CD14-positive monocyte (primary cell): ENCODE results near the gene ABCC3. TPM values are rescaled to one million over a fixed set of nuclear protein-coding genes. Genes with fewer than 3 reads are reported as not detected.
A peak's percentile ranks its signal among the peaks of the same experiment; 100 is the strongest.

Experiments
- DNase-seq, 3 donors: peaks; one replicate each; pipeline ENCODE4 v3.0.0-alpha.2; 2011 to 2022
- H2AFZ ChIP-seq: 2 replicates; pipeline ENCODE4 v1.6.0; 2012; ENCODE audit warnings: mild to moderate bottlenecking, low read depth, low read length, inconsistent platforms; ENCODE audit not compliant: insufficient read depth, poor library complexity, severe bottlenecking
- H3K27ac ChIP-seq, 2 donors: 1 replicate in 1 of 2; 2 replicates in 1 of 2; pipeline ENCODE4 v1.5.1; 2012 to 2013; ENCODE audit warnings: low read length in 2 of 2, control low read depth in 1 of 2, inconsistent platforms in 1 of 2, low read depth in 1 of 2, mild to moderate bottlenecking in 1 of 2
- H3K27me3 ChIP-seq, 2 donors: one replicate each; pipeline versions ENCODE4 v1.6.0 to v1.6.1; 2011 to 2013; ENCODE audit warnings: low read length in 2 of 2; ENCODE audit not compliant: control insufficient read depth in 2 of 2, insufficient read depth in 2 of 2
- H3K36me3 ChIP-seq, 2 donors: replicated peaks in 1 of 2; 1 replicate in 1 of 2; 2 replicates in 1 of 2; pipeline versions ENCODE4 v1.5.1 to v1.6.1; 2012 to 2013; ENCODE audit warnings: low read length in 2 of 2, control low read depth in 1 of 2, inconsistent platforms in 1 of 2, mild to moderate bottlenecking in 1 of 2; ENCODE audit not compliant: insufficient read depth in 2 of 2, control insufficient read depth in 1 of 2
- H3K4me1 ChIP-seq, 2 donors: 1 replicate in 1 of 2; 2 replicates in 1 of 2; pipeline versions ENCODE4 v1.5.1 to v1.6.1; 2012 to 2013; ENCODE audit warnings: low read length in 2 of 2, control low read depth in 1 of 2, inconsistent platforms in 1 of 2, mild to moderate bottlenecking in 1 of 2, moderate library complexity in 1 of 2; ENCODE audit not compliant: insufficient read depth in 2 of 2, control insufficient read depth in 1 of 2
- H3K4me2 ChIP-seq: replicated peaks from 2 replicates; pipeline ENCODE3; 2012; ENCODE audit warnings: low read length, moderate library complexity, mild to moderate bottlenecking; ENCODE audit not compliant: poor library complexity, severe bottlenecking; ENCODE audit errors: extremely low read depth
- H3K4me3 ChIP-seq, 3 experiments: fragments of 200-600 bp in 1 of 3; sonication (generic) in 1 of 3; replicated peaks in 1 of 3; 1 replicate in 2 of 3; 2 replicates in 1 of 3; pipeline ENCODE4 v1.5.1; 2011 to 2013; ENCODE audit warnings: low read length in 3 of 3, mild to moderate bottlenecking in 3 of 3, control low read depth in 2 of 3, low read depth in 2 of 3, inconsistent platforms in 1 of 3, moderate library complexity in 1 of 3
- H3K79me2 ChIP-seq: 2 replicates; pipeline ENCODE4 v1.6.0; 2012; ENCODE audit warnings: mild to moderate bottlenecking, control low read depth, inconsistent platforms, low read length, moderate library complexity; ENCODE audit not compliant: insufficient read depth
- H3K9ac ChIP-seq: 2 replicates; pipeline ENCODE4 v1.6.0; 2017; ENCODE audit warnings: low read length, mild to moderate bottlenecking; ENCODE audit not compliant: insufficient read depth, poor library complexity, severe bottlenecking
- H3K9me3 ChIP-seq, 2 donors: replicated peaks in 1 of 2; 1 replicate in 1 of 2; 2 replicates in 1 of 2; pipeline versions ENCODE4 v1.5.1 to v1.6.1; 2012 to 2013; ENCODE audit warnings: low read length in 2 of 2, control low read depth in 1 of 2; ENCODE audit not compliant: control insufficient read depth in 1 of 2, insufficient read depth in 1 of 2
- H4K20me1 ChIP-seq: 2 replicates; pipeline ENCODE4 v1.6.0; 2012; ENCODE audit warnings: mild to moderate bottlenecking, low read length, control low read depth, moderate library complexity; ENCODE audit not compliant: insufficient read depth
- H3K27ac Mint-ChIP-seq, 7 donors: one replicate each; pipeline ENCODE4 v1.8.0; 2020; ENCODE audit warnings: mild to moderate bottlenecking in 7 of 7, mixed read lengths in 7 of 7, moderate library complexity in 6 of 7, inconsistent platforms in 2 of 7
- H3K27me3 Mint-ChIP-seq, 3 donors: one replicate each; pipeline ENCODE4 v1.8.0; 2021 to 2022; ENCODE audit warnings: low read depth in 3 of 3, mild to moderate bottlenecking in 3 of 3, mixed read lengths in 3 of 3, moderate library complexity in 3 of 3, inconsistent platforms in 1 of 3
- H3K36me3 Mint-ChIP-seq, 2 donors: one replicate each; pipeline ENCODE4 v1.8.0; 2020; ENCODE audit warnings: mixed read lengths in 2 of 2, inconsistent platforms in 1 of 2, mild to moderate bottlenecking in 1 of 2
- H3K4me1 Mint-ChIP-seq: one replicate; pipeline ENCODE4 v1.8.0; 2020; ENCODE audit warnings: mild to moderate bottlenecking, mixed read lengths
- H3K4me3 Mint-ChIP-seq, 2 donors: one replicate each; pipeline ENCODE4 v1.8.0; 2020; ENCODE audit warnings: mild to moderate bottlenecking in 2 of 2, mixed read lengths in 2 of 2, moderate library complexity in 1 of 2
- H3K9me3 Mint-ChIP-seq, 7 donors: one replicate each; pipeline ENCODE4 v1.8.0; 2020 to 2022; ENCODE audit warnings: mixed read lengths in 7 of 7, mild to moderate bottlenecking in 6 of 7, moderate library complexity in 6 of 7, inconsistent platforms in 2 of 7
- WGBS: methylation state at CpG from one replicate; pipeline ENCODE4 v1.1.5; 2013; ENCODE audit warnings: missing lambda C conversion rate; ENCODE audit not compliant: insufficient coverage; 5-methylcytosine and 5-hydroxymethylcytosine counted together
- intact Hi-C, 2 donors: fragments of 100-400 bp; cut with micrococcal nuclease; formaldehyde crosslinking; loops; one replicate each; pipeline versions ENCODE4 v1.15.0 to v1.15.1; 2023
- polyA plus RNA-seq, 3 donors: library from polyadenylated mRNA; depleted of rRNA in 1 of 3; unstranded in 2 of 3; stranded (reverse) in 1 of 3; fragments of 300-500 nt in 2 of 3; fragments of >200 nt in 1 of 3; fragmentation: Illumina TruSeq in 2 of 3; gene quantifications; 1 replicate in 2 of 3; 2 replicates in 1 of 3; pipeline ENCODE4 v1.2.3, GENCODE V29; 2012 to 2021
- TF ChIP-seq, protein P1 (sequence below): fragments of 200-600 bp; IDR thresholded peaks from one replicate; pipeline ENCODE4 v1.8.0; 2022; ENCODE audit warnings: antibody characterized with exemption, mild to moderate bottlenecking

Gene ABCC3
- polyA plus RNA-seq, 3 donors = 2.7 to 74.5 (median 11.4) TPM

DNA sequence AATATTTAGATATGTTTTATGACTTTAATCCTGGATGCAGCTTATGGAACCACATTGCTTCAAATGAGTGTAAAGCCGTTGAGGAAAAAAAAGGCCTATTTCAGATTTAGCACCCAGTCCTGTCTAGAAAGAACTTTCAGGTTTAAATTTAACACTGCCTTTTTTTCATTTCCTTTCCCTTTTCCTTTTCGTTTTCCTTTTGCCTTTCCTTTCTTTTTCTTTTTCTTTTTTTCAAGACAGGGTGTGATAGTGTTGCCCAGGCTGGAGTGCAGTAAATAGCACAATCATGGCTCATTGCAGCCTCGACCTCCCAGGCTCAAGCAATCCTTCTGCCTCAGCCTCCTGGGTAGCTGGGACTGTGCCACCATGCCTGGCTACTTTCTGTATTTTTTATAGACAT is 100.6 kb downstream of the ABCC3 start:
- no peak overlapping the region for H2AFZ ChIP-seq
- H3K4me3 ChIP-seq = no peak overlapping the region
- H3K9me3 Mint-ChIP-seq = no peaks in the 10 kb centered on the region
- H3K36me3 Mint-ChIP-seq = peaks cover 23 to 45% of the 10 kb centered on the region in 2 donors
- no peak overlapping the region for H3K4me3 Mint-ChIP-seq
- no peak overlapping the region for H3K27ac ChIP-seq
- WGBS = no CpG with 5 or more reads among the region's 3 CpGs
- peak overlapping the region in 3 of 7 donors; percentile 44 to 71 (median 63) for H3K27ac Mint-ChIP-seq
- no peak overlapping the region for H3K9ac ChIP-seq
- H3K27me3 Mint-ChIP-seq = no peaks in the 10 kb centered on the region
- H3K36me3 ChIP-seq = peaks cover 31 to 36% of the 10 kb centered on the region in 2 donors
- no peaks in the 10 kb centered on the region for H3K9me3 ChIP-seq
- H3K4me2 ChIP-seq = no peak overlapping the region
- no peak for DNase-seq
- TF ChIP-seq, protein P1, sequence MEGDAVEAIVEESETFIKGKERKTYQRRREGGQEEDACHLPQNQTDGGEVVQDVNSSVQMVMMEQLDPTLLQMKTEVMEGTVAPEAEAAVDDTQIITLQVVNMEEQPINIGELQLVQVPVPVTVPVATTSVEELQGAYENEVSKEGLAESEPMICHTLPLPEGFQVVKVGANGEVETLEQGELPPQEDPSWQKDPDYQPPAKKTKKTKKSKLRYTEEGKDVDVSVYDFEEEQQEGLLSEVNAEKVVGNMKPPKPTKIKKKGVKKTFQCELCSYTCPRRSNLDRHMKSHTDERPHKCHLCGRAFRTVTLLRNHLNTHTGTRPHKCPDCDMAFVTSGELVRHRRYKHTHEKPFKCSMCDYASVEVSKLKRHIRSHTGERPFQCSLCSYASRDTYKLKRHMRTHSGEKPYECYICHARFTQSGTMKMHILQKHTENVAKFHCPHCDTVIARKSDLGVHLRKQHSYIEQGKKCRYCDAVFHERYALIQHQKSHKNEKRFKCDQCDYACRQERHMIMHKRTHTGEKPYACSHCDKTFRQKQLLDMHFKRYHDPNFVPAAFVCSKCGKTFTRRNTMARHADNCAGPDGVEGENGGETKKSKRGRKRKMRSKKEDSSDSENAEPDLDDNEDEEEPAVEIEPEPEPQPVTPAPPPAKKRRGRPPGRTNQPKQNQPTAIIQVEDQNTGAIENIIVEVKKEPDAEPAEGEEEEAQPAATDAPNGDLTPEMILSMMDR = no peak
- no peaks in the 10 kb centered on the region for H3K27me3 ChIP-seq
- H4K20me1 ChIP-seq = peaks cover 100% of the 10 kb centered on the region
- peaks cover 12% of the 10 kb centered on the region for H3K4me1 Mint-ChIP-seq
- intact Hi-C loops = no loop called here
- H3K79me2 ChIP-seq = peaks cover 100% of the 10 kb centered on the region
- H3K4me1 ChIP-seq = no peaks in the 10 kb centered on the region

DNA sequence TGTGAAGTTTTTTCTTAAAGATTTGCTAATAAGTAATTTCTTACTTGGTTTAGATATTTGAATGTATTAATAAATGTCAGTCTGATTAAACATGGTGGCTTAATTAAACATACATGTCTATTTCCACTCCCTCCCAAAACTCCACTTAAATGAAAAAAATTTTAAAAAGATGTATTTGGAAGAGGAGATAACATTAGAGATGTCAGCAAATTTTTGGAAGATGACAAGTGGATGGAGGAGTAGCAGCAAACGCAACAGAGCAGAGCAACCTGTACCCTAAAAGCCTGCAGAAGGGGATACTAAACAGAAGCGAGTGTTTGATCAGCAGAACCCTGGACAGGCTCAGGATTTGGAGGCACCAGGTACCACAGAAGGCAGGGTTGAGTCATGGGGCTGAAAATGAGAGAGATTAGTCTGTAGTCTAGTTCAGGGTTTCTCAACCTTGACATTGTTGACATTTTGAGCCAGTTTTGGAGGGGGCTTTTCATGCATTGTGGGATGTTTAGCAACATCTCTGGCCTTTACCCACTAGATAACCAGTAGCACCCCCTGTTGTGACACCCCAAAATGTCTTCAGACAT is 102.5 kb downstream of the ABCC3 start:
- Mint-ChIP-seq H3K4me1 (peaks cover 6% of the 10 kb centered on the region), H3K27ac (peak overlapping the region in 3 of 7 donors; percentile 6 to 57 (median 8)), H3K27me3 (no peaks in the 10 kb centered on the region), H3K36me3 (peaks cover 41 to 63% of the 10 kb centered on the region in 2 donors), H3K4me3 (no peak overlapping the region), H3K9me3 (no peaks in the 10 kb centered on the region)
- peaks cover 50 to 55% of the 10 kb centered on the region in 2 donors for H3K36me3 ChIP-seq
- no peak overlapping the region for H2AFZ ChIP-seq
- DNase-seq = no peak
- H3K79me2 ChIP-seq = peaks cover 94% of the 10 kb centered on the region
- intact Hi-C loops = no loop called here
- TF ChIP-seq, protein P1 = no peak
- H3K9me3 ChIP-seq = no peaks in the 10 kb centered on the region
- WGBS = 93% methylated on average over 2 of the region's 2 CpGs
- no peaks in the 10 kb centered on the region for H3K27me3 ChIP-seq
- no peaks in the 10 kb centered on the region for H3K4me1 ChIP-seq
- H3K4me3 ChIP-seq = no peak overlapping the region
- H3K27ac ChIP-seq = peak overlapping the region in 1 of 2 donors; percentile 39
- no peak overlapping the region for H3K4me2 ChIP-seq
- peaks cover 100% of the 10 kb centered on the region for H4K20me1 ChIP-seq
- no peak overlapping the region for H3K9ac ChIP-seq
